HG02840 (cell line): ENCODE data around the gene RAB7B.
"Not testable (repeated sequence)": the region's sequence is repeated elsewhere in the genome, so short reads cannot be mapped to it uniquely, and the experiment has no call there.

Experiments used
- ATAC-seq: cut with Tn5 transposase; IDR thresholded peaks from one replicate; pipeline ENCODE4 v1.9.1; 2021; ENCODE audit warnings: mild to moderate bottlenecking, moderate library complexity, moderate number of reproducible peaks; ENCODE audit not compliant: unreplicated experiment, low FRiP score

Gene RAB7B

GRCh38 chr1:206002871-206003801 lies at the start of gene RAB7B:
RAB7B (minus strand) TSS chr1:206003395; CDS start chr1:205994135, 9,260 bp downstream.
- no peak for ATAC-seq

- ATAC-seq = not testable (repeated sequence)
Observed at GRCh38 chr1:206052231-206052865, 49.2 kb upstream of the RAB7B start.

GRCh38 chr1:206050655-206051235 lies 47.5 kb upstream of the RAB7B start:
- peak; percentile 80 for ATAC-seq

- no peak for ATAC-seq
Observed at GRCh38 chr1:206049919-206050600, 46.9 kb upstream of the RAB7B start.

- ATAC-seq = no peak
Observed at GRCh38 chr1:206049293-206049692, 46.1 kb upstream of the RAB7B start.

- no peak for ATAC-seq
Observed at GRCh38 chr1:206048582-206048981, 45.4 kb upstream of the RAB7B start.

GRCh38 chr1:206047271-206047670 lies 44.1 kb upstream of the RAB7B start:
- ATAC-seq = no peak

- no peak for ATAC-seq
Observed at GRCh38 chr1:206041640-206042039, 38.4 kb upstream of the RAB7B start.

GRCh38 chr1:206040328-206040727 lies 37.1 kb upstream of the RAB7B start:
- ATAC-seq = no peak

- ATAC-seq = no peak
Observed at GRCh38 chr1:206039046-206039973, 36.1 kb upstream of the RAB7B start.

GRCh38 chr1:206037581-206037980 lies 34.4 kb upstream of the RAB7B start:
- no peak for ATAC-seq

- no peak for ATAC-seq
Observed at GRCh38 chr1:206036663-206037455, 33.7 kb upstream of the RAB7B start.

- no peak for ATAC-seq
Observed at GRCh38 chr1:206035027-206035426, 31.8 kb upstream of the RAB7B start.

- ATAC-seq = no peak
Observed at GRCh38 chr1:206032380-206033140, 29.4 kb upstream of the RAB7B start.

- no peak for ATAC-seq
Observed at GRCh38 chr1:206030714-206031113, 27.5 kb upstream of the RAB7B start.

- no peak for ATAC-seq
Observed at GRCh38 chr1:206030191-206030590, 27.0 kb upstream of the RAB7B start.

GRCh38 chr1:206029484-206029883 lies 26.3 kb upstream of the RAB7B start:
- ATAC-seq = no peak

- no peak for ATAC-seq
Observed at GRCh38 chr1:206025283-206025820, 22.2 kb upstream of the RAB7B start.
